ENCODE results near the gene INPP5B. TPM values are rescaled to one million over a fixed set of nuclear protein-coding genes. Genes with fewer than 3 reads are reported as not detected.
A peak's percentile ranks its signal among the peaks of the same experiment; 100 is the strongest.

The INPP5B gene
- total RNA-seq, 1 experiment from 2014 or later: 26.8 TPM

GRCh38 chr1:37931361-37932158 lies 15.3 kb downstream of the INPP5B start (continued):
- TF ChIP-seq NFYB (CRISPR knock-in tag; conservative IDR thresholded peaks at IDR 0.05; ENCODE audit: low read depth) (peak; percentile 89), PRDM15 (CRISPR knock-in tag; IDR thresholded peaks at IDR 0.05) (no peak)

GRCh38 chr1:37931102-37931360 lies 15.8 kb downstream of the INPP5B start:
- no peak for DNase-seq (ENCODE audit: low spot score)
- ATAC-seq: no peak
- peak overlapping the region; percentile 70 for H3K27ac Mint-ChIP-seq
- peaks cover 17% of the 10 kb centered on the region for H3K4me1 Mint-ChIP-seq
- TF ChIP-seq HMGXB4 (CRISPR knock-in tag; IDR thresholded peaks at IDR 0.05) (no peak), ZNF416 (CRISPR knock-in tag; IDR thresholded peaks at IDR 0.05) (no peak), NR1H2 (CRISPR knock-in tag; IDR thresholded peaks at IDR 0.05) (no peak), RORB (CRISPR knock-in tag; IDR thresholded peaks at IDR 0.05) (no peak), GRHL2 (CRISPR knock-in tag; IDR thresholded peaks at IDR 0.05; ENCODE audit: insufficient replicate concordance, severe bottlenecking) (no peak), AR (CRISPR knock-in tag; IDR thresholded peaks at IDR 0.05) (no peak), ESRRA (CRISPR knock-in tag; IDR thresholded peaks at IDR 0.05; ENCODE audit: borderline replicate concordance) (no peak), TEAD1 (CRISPR knock-in tag; IDR thresholded peaks at IDR 0.05) (no peak), FOXK1 (CRISPR knock-in tag; IDR thresholded peaks at IDR 0.05) (no peak), NFATC4 (CRISPR knock-in tag; IDR thresholded peaks at IDR 0.05) (no peak)
- no peaks in the 10 kb centered on the region for H3K9me3 Mint-ChIP-seq
- CTCF ChIA-PET: interaction anchor here (0.6 to 2.5 kb wide), 8 partner anchors 9 to 658 kb away, joined by 3 to 33 read pairs (median 4); partner anchors contain the start of gene MTF1
- H3K27me3 Mint-ChIP-seq (ENCODE audit: low read depth): no peaks in the 10 kb centered on the region
- POLR2A ChIA-PET: interaction anchor here (1.3 to 1.6 kb wide), 5 partner anchors 8 to 123 kb away, joined by 3 to 8 read pairs (median 5); partner anchors contain the start of genes C1orf122, MTF1 and YRDC
- peaks cover 3% of the 10 kb centered on the region; the same call in 1 of the 2 replicates for H3K36me3 Mint-ChIP-seq
- H3K4me3 Mint-ChIP-seq: peak overlapping the region; percentile 94

- POLR2A ChIA-PET: interaction anchor here (1.4 to 1.6 kb wide), 2 partner anchors 99 to 122 kb away, joined by 3 to 8 read pairs; partner anchors contain the start of genes C1orf122 and YRDC
- no peak for TF ChIP-seq NFE2L1 (CRISPR knock-in tag; IDR thresholded peaks at IDR 0.05)
- TF ChIP-seq ZNF423 (CRISPR knock-in tag; IDR thresholded peaks at IDR 0.05): no peak
- no peak for TF ChIP-seq CREM (CRISPR knock-in tag; IDR thresholded peaks at IDR 0.05)
- TF ChIP-seq ESRRA (CRISPR knock-in tag; IDR thresholded peaks at IDR 0.05; ENCODE audit: borderline replicate concordance): no peak
- TF ChIP-seq PRDM15 (CRISPR knock-in tag; IDR thresholded peaks at IDR 0.05): no peak
- TF ChIP-seq ERG (CRISPR knock-in tag; IDR thresholded peaks at IDR 0.05): no peak
- H3K4me1 Mint-ChIP-seq: peaks cover 20% of the 10 kb centered on the region
- no peak for DNase-seq (ENCODE audit: low spot score)
- no peak for ATAC-seq
- H3K27me3 Mint-ChIP-seq (ENCODE audit: low read depth): no peaks in the 10 kb centered on the region
- peak overlapping the region; percentile 70 for H3K27ac Mint-ChIP-seq
- CTCF ChIA-PET: interaction anchor here (1.3 to 2.5 kb wide), 3 partner anchors 9 to 88 kb away, joined by 3 to 33 read pairs (median 6); partner anchors contain the start of gene MTF1
- peaks cover 2% of the 10 kb centered on the region; the same call in 1 of the 2 replicates for H3K36me3 Mint-ChIP-seq
- H3K9me3 Mint-ChIP-seq: no peaks in the 10 kb centered on the region
- peak overlapping the region; percentile 94 for H3K4me3 Mint-ChIP-seq
Measured at GRCh38 chr1:37930246-37931101, 16.4 kb downstream of the INPP5B start.
